HG02870 (cell line): ENCODE measurements around the gene GRID2IP.

Experiments
- ATAC-seq: cut with Tn5 transposase; IDR thresholded peaks from one replicate; pipeline ENCODE4 v1.9.1; 2021; ENCODE audit warnings: mild to moderate bottlenecking, moderate library complexity; ENCODE audit not compliant: unreplicated experiment

The GRID2IP gene

DNA sequence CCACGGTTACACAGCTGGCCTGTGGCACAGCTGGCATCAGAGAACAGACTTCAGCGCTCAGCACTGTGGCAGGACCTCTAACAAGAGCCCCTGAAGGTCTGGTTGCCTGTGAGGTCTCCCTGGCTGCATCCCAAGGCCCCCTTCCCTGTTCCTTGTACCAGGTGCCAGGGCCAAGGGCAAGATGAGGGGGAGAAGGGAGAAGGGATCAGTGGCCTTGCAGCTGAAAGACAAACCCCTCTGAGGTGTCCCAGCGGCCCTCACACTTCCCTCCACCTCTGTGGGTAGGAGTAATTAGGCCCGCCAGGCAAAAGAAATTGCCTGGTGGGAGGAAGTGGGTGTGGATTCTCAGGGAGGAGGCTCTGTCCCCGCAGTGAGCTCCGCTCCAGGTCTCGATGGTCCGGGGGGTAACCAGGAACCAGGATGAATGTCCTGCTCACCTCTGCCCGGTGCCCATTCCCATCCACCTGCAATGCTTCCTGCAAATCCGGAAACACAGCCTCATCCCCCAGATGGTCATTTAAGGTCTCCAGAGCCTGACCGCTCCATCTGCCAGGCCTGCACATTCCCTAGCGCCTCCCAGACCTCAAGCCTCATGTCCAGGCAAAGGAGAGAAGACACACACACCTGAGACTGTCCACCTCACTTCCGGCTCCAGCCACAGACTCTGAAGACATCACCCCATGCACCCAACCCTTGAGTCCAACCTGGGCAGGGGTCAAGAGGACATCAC lies 22.7 kb downstream of the GRID2IP start:
- ATAC-seq: no peak

DNA sequence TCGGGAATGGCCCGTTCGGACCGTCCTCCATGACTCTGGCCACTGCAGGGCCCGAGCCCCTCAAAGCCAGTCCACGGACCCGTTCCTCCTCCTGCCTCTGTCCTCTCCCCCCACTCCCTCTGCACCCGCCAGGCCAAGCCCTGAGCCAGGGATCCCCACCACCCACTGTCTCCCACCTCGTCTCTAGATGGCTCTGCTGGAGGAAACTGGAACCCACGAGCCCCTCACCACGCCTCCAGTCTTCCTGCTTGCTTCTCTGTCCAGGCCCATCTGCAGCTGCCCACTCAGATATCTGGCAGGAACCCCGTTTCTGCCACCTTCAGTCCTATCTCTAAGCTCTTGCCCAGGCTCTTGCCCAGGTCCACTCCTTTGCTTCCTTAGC lies 24.3 kb downstream of the GRID2IP start:
- ATAC-seq: no peak

DNA sequence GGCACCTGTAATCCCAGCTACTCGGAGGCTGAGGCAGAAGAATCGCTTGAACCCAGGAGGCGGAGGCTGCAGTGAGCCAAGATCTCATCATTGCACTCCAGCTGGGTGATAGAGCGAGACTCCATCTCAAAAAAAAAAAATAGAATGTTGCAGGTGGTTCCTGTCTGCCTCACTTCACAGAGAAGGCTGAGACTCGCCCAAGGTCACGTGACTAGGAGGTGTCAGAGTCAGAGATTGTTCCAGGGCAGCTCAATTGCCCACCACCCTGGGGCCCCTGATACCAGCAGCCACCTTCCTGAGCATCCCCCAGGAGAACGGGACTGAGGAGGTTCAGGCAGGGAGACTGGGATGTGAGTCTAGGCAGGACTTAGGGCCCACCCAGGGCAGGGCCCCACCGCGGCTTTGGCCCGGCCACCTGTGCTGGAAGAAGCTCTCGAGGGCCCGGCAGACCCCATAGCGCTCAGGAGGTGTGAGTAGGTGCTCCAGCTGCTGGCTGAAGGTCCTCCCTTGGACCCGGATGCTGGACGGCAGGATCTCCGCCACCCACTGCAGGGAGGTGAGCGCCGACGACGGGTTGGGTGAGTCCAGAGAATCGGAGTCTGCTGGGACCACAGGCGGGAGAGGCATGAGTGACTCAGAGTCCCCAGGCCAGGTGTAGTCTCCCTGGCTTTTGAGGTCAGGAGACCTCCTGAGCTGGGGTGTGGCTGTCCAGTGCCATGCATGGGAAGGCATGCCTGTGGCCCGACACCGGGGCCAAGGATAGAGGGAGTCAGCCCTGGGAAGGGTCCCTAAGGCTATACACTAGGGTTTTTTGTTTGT lies 30.9 kb downstream of the GRID2IP start:
- ATAC-seq: no peak

DNA sequence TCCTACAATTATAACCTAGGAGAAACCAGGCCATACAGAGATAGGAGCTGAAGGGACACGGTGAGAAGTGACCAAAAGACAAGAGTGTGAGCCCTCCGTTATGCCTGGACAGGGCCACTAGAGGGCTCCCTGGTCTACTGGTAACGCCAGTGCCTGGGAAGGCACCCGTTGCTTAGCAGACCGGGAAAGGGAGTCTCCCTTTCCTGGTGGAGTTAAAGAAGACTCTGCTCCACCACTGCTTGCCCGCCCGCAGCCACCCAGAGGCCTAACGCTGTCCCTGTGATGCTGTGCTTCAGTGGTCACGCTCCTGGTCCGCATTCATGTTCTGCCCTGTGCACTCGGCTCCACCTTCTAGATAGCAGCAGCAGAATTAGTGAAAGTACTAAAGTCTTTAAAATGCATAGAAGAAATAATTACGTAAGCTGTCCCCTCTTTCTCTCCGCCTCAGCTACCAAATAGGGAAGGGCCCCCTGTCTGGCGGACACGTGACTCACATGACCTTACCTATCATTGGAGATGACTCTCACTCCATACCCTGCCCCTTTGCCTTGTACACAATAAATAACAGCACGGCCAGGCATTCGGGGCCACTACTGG lies 34.8 kb downstream of the GRID2IP start:
- ATAC-seq: peak; percentile 57

DNA sequence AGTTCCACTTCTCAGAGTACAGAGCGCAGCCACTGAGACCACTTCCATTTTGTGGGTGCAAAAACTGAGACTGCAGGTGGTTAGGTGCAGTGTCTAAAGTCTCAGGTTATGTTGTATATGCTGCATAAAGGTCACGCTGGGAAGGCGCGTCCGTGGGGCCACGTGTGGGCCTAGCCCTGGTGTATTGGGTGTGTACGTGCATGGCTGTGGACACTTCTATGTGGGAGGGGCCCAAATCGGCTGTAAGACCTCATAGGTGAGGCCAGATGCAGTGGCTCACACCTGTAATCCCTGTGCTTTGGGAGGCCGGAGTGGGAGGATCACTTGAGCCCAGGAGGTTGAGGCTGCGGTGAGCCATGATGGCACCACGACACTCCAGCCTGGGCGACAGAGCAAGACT lies 37.7 kb downstream of the GRID2IP start:
- ATAC-seq: no peak

DNA sequence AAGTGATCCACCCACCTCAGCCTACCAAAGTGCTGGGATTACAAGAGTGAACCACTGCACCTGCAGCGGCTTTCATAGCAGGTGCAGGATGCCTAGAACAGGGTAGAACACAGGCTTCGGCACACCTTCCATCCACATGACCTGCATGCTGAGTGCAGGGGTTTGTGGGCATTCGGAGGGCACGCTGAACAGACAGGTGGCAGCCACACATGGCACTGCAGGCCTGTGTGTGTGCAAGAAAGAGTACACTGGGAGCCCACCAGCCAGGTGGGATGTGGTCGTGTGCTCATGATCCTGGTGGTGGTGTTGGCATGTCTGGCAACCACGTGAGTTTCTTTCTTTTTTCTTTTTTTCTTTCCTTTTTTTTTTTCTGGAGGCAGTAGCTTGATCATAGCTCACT lies 38.4 kb downstream of the GRID2IP start:
- no peak for ATAC-seq

DNA sequence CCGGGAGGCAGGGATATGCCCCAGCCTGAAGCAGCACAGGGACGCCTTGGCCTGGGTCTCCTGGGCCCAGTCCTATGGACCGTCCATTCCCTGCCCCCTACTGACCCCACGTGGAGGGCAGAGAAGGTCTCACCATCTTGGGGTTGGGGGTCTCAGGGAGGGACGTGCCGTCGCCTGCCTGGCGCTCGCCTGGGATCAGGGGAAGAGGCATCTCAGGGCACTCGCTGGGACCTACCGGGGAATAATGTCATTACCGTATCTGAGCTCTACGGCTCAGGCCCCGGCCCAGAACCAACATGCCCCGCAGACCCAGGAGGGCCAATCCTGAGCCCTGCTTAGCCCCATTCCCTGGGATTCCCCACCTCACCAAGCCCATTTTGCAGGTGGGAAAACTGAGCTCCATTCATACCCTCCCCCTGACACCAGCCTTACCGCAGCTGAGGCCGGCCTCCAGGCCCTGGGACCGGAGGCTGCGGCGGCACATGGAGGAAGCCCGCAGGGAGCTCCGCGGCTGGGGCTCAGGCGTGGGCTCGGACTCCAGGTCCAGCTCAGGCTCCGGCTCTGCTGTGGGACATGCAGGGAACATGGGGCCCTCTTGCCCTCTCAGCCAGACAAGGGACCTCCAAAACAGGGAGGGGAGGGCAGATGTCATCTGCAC lies 40.7 kb downstream of the GRID2IP start:
- no peak for ATAC-seq

DNA sequence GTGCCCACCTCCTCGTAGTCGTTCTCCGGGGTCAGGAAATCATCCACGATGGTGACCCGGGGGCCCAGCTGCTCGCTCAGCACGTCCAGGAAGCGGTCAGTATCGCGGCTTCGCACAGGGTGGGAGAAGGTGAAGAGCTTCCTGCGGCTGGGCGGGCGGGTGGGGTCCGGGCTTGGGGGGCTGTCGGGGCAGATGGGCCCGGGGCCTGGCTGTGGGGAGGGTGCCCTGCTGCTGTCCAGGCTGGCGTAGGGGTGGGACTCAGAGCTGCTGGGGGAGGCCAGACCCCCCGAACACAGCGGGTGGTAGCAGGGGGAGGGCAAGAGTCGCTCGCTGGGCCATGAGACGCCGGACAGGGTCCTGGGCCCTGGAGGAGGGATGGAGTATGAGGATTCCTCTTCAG lies 42.3 kb downstream of the GRID2IP start:
- ATAC-seq: no peak

DNA sequence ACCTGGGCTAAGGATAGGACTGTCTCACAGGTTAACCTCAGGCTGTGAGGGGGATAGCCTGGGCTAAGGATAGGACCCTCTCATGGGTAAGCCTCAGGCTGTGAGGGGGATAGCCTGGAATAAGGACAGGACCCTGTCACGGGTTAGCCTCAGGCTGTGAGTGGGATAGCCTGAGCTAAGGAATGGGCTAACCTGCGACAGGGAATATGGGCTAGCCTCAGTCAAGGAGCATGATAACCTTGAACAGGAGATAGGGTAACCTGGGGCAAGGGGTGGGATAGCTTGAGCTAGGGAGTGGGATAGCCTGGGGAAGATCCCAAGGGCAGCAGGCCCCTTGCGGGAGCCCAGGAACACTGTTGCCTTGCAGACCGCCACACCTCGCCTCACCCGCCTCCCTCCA lies 42.7 kb downstream of the GRID2IP start:
- ATAC-seq: no peak

DNA sequence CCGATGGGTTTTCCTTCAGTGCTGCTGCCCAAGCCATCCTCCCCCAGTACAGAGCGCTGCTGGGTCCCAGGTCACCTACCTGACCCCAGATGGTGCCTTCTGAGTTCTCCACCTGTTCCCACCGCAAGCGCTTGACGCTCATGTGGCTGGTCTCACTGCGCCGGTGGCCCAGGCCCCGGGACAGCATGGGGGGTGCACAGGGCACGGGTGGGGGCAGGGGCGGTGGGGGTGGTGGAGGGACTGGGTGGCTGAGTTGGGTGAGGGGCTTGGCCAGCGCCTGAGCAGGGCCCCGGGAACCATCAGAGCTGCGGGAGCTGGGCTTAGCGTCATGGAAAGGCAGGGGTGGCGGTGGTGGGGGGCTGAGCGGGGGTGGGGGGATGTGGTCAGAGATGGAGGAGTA lies 43.4 kb downstream of the GRID2IP start:
- no peak for ATAC-seq

DNA sequence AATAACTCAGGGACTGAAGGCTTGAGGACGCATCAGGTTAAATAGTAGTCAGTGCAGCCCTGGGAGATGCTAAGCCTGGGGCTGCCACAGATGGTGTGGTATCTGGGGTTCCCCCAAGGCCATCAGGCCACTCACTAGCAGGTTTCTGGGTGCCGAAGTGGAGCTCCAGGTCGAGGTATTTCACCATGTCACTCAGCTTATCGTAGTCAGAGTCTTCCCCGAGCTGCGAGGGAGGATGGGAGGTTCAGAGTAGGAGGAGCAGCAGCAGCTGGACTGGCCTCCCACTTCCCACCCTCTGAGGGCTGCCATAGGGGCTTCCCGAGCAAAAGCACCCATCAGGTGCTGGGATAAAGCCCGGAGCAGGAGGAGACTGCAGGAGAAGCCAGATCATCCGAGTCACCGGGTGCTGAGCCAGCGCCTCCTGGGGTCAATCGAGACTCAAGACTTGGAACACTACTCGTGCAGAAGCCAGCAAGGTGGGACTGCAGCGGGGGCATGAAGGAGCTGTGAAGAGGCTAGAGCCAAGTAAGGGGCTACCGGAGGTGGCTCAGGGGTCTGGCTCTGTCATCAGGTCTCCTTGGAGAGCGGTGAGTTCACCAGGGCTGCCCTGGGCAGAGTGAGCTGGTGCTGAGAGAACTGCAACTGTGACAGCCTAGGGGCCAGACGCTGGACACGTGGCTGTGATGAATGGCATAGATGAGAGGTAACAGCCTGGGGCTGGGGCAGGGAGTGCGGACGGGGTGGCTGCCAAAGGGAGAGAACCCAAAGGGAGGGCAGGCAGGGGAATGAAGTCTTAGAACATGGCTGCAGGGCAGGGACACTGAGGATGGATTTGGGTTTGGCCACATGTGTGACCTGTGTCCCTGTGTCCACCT lies 45.3 kb downstream of the GRID2IP start:
- ATAC-seq: no peak

DNA sequence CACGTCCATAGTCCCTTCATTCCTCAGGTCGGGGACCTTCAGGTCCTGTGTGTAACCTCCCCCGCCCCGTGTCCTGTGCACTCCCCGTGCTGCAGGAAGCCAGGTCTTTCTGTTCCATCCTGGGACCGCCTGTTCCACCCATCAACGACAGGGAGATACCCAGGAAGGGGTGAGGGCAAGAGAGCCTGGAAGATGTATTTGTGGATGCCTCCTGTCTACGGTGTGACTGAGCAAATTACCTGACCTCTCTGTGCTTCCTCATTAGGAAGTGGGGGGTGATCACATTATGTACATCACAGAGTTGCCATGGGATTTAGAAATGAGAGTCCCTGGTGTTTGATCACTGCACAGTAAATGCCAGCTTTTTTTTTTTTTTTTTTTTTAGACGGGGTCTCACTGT lies 46.3 kb downstream of the GRID2IP start:
- ATAC-seq: no peak

DNA sequence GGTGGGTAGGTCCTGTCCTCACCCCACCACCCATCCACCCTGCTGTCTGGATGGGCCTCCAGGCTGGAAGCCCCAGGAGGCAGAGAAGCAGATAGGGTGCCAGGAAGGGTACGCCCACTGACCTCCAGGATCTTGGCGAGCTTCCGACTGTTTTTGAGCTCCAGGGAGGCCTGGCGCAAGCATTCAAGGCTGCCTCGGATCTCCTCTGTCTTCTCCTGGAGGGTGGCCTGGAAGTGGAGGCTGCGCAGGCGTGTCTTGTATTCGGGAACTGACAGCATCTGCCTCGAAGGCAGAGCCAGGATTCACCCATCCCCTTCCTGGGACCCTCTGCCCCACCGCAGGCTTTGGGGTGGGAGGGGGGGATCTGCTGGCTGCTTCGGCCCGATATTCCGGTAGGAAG lies 48.4 kb downstream of the GRID2IP start:
- ATAC-seq: no peak

DNA sequence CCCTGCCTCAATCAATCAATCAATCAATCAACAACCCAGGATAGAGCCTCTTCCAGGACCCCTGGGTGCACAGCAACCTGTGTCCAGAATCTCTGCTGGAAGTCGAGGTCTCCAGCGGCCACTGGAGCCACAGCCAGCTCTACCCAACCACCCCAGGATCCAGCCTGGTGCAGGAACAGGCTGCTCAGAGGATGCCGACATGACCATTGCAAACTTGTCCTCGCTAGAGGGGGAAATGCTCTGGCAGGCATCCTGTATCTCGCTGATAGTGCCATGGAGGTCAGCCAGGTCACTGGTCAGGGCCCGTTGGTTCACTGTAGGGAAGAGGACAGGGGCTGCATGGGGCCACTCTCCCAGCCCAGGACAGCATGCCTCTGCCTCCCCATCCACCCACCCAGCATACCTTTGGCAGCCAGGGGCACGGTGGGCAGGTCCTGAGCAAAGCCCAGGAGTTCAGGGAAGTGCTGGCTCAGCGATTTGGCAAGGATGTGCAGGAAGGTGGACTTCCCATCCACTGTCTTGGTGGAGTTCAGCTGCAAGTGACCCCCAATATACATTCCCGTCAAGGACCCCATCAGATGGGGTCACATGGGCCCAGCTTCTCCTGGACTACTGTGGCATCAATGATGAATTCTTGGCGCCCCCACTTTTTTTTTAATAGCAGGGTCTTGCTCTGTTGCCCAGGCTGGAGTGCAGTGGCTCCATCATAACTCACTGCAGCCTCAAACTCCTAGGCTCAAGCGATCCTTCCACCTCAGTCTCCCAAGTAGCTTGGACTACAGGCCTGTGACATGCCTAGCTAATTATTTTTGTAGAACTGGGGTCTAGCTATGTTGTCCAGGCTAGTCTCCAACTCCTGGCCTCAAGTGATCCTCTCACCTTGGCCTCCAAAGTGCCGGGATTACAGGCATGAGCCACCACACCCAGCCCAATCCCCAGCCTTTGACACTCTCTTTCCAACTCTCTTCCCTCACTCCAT lies 49.4 kb downstream of the GRID2IP start:
- no peak for ATAC-seq

DNA sequence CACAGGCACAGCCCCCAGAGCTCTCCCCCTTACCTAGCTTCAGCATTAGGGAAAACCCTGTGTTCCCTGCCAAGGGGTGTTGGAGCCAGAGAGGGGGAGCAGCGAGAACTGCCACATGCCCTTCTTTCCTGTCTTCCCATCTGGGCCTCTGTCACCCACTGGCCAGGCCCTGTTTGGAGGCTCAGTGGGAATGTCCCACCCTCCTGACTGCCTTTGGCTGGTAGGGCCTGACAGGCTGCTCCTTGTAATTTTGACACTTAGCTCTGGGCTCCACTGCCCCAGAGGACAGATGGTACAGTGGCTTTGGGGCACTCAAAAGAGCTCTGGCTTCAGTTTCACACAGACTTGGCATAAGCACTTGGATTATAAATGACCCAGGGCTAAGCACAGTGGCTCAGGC lies 50.6 kb downstream of the GRID2IP start:
- no peak for ATAC-seq

DNA sequence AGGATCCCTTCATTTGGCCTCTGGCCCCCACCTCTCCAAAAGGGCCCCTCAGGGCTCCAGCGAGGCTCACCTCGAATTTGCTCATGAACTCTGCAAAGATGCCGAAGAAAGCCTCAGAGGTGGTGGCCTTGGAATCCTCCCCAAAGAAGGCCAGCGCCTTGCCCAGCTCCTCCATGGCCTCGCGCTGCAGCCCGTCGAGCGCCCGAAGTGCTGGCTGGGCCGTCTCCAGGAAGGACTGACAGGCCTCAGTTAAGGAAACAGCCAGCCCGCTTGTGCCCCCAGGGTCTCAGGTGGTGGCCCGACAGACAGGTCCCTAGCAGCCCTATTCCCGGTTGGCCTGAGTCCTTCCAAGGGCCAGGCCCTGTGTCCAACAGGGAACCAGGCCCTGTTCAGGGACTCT lies 53.3 kb downstream of the GRID2IP start:
- ATAC-seq: no peak

DNA sequence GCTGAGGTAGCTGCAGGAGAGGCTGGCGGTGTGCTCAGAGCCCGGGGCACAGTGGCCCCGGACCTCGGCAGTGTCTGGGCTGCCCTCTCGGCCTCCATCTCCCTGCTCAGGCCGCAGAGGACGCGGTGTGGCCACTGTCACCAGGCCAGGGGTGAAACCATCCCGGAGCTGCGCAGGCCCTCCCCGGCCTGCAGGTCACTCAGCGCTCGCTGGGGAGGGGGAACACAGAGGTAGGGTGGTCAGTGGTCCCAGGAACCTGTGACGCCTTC lies 53.7 kb downstream of the GRID2IP start:
- no peak for ATAC-seq

DNA sequence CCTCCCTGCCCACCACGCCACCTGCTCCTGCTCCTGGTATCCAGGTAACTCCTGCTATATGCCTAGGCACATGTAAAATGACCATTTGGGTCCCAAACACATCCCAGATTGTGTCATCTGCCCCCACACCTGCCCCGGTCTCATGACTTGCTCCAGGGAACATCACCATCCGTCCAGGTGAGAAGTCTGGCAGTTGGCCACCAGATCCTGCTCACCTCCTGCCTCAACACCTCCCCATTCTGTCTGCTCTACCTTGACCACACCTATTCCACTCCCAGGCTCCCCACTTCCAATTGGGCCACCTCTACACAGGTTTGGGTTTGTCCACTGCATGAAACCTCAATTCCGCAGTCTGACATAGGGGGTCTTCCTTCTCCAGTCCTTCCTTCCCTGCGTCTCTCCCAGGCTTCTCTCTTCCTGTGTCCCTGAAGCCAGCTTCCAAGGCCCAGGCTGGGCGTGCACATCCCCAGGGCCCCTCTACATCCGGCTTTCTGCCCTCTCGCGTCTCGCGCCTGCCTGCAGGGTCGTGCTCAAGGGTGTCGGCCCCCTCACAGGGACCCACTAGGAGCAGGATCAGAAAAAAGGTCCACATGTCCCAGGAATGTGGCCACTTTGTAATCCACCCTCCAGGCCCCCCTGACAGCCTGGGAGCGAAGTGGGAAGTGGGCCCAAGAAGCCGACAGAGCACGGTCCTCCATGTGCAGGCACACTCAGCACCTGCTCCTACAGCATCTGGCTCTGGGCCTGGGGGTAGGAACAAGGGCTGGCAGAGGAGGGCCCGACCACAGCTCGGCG lies 54.2 kb downstream of the GRID2IP start:
- no peak for ATAC-seq
